T1000 (cell line): Measurements from ENCODE around the gene EFNB2.
A peak's percentile ranks its signal among the peaks of the same experiment; 100 is the strongest.

ENCODE experiments used
- DNase-seq: peaks from one replicate; lab custom pipeline; 2025; ENCODE audit warnings: mixed read lengths; lab: John Stamatoyannopoulos, UW

Gene EFNB2, protein sequence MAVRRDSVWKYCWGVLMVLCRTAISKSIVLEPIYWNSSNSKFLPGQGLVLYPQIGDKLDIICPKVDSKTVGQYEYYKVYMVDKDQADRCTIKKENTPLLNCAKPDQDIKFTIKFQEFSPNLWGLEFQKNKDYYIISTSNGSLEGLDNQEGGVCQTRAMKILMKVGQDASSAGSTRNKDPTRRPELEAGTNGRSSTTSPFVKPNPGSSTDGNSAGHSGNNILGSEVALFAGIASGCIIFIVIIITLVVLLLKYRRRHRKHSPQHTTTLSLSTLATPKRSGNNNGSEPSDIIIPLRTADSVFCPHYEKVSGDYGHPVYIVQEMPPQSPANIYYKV

GRCh38 chr13:106535552-106536243 is at the start of gene EFNB2:
Gene EFNB2 (minus strand): TSS chr13:106535662. CDS start chr13:106534964, 698 bp downstream.
- peak; percentile 79 for DNase-seq

DNA sequence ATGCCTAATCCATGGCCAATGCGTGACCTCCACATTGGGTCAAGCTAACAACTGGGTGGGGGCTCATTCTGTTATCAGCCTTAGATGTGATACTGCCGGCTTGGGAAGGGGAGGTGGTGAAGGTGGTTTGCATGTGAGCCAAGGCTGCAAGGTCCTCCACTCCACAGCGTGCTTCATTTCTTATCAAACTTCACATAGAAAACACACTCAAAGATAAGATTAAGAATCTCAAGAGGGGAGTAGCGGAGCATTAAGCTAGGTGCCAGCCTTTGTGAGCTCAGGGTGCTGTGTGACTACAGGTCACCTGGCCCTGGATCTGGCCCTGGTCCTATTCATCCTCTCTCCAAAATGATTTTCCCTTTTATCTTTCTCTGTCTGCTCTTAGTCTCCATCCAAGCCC is 45.8 kb upstream of the EFNB2 start:
- DNase-seq, result no peak

DNA sequence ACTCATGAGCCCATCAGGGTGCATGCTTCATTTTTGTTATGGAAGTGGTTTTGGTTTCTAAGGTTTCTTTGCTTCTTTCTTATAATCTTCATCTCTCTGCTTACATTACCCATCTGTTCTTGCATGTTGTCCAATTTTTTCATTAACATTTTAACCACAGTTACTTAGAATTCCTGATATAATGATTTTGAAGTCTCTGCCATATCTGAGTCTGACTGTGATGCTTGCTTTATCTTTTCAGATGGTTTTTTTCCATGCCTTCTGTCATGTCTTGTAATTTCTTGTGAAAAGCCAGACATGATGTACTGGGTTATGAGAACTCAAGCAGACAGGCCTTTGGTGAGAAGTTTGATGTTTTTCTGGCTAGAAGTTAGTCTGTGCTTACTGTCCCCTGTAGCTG is 40.4 kb upstream of the EFNB2 start:
- DNase-seq, result no peak

DNA sequence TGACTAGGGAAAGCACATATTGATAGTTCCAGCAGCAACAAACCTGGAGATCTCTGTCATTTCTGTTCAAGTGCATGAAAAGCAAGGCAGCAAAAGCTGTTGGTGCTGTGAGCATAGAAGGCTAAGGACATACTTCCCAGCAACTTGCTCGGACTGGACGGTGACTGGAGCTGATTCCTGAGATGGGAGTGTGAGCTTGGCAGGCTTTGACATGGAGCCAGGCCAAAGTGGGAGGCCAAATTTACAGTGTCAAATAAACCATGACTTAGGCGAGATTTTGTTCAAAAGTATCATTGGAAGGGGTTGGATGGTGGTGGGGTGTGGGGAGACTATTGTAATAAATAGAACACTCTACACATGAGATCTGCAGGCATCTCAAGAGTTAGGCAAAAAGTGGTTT is 38.4 kb upstream of the EFNB2 start:
- no peak for DNase-seq

- no peak for DNase-seq
These were observed 37.9 kb upstream of the EFNB2 start for GRCh38 chr13:106573284-106573846.

GRCh38 chr13:106570299-106570852 is 34.9 kb upstream of the EFNB2 start:
- DNase-seq, result peak; percentile 70

DNA sequence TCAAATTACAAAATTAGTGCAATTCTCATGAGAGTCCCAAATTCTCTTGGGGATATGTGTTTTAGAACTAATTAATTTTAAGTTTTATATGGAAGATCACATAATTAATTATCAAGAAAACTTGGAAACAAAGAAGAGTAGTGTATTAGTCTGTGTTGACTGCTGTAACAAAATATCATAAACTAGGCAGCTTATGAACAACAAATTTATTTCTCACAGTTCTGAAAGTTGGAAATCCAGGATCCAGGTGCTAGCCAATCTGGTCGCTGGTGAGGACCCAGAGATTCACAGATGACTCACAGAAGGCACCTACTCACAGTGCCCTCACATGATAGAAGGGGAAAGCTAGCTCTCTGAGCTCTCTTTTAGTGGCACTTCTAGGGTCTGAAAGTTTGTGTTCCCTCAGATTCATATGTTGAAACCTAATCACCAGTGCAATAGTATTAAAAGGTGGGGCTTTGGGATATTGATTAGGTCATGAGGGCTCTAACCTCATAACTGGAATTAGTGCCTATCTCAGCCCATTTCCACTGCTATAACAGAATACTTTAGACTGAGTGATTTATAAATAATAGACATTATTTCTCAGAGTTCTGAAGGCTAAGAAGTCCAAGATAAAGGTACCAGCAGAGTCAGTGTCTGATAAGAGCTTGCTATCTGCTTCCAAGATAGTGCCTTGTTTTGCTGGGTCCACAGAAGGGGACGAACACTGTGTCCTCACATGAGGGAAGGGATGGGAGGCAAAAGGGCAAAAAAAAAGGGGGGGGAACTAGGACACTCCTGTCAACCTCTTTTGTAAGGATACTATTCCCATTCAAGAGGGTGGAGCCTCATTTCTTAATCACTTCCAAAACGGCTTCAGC is 34.0 kb upstream of the EFNB2 start:
- DNase-seq, result no peak

GRCh38 chr13:106568299-106569003 is 33.0 kb upstream of the EFNB2 start:
- no peak for DNase-seq

DNA sequence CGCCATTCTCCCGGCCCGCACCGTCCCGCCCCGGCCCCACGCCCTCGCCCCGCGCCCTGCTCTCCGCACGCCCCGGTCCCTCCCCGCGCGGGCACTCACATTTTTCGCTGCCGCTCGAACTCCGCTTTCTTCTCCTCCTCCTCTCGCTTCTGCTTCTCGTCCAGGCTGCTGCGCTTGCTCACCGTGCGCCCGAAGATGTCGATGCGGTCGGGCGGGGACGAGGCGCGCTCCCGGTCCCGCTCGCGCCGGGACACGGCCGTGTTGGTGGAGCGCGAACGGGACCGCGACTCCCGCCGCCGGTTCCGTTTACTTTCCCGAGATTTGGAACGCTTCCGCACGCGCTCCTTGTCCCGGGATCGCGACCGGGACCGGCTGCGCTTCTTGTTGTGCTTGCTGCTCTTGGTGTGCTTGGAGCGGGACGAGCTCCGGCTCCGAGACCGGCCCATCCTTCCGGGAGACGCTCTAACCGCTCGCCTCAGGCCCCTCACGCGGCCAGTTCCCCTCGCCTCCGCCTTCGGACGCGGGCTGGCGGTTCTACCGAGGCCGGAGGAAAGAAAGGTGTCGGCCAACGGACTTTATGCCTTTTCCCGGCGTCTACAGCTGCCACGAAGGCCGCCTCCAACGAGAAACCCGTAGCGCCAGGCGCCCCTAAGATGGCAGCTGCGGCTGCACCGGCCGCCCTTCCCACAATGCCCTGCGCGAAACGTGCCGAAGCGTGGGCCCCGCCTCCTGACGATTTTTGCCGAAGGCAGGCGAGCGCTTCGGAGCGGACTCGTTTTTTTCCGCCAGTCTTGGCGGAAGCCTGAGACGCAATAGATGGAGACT is 32.2 kb upstream of the EFNB2 start, which contains the start of gene ARGLU1:
Gene ARGLU1 (minus strand): TSS at position 664 of the 825 bp plus-strand sequence. CDS start 218 bp downstream, at position 446.
- peak; percentile 74 for DNase-seq

DNA sequence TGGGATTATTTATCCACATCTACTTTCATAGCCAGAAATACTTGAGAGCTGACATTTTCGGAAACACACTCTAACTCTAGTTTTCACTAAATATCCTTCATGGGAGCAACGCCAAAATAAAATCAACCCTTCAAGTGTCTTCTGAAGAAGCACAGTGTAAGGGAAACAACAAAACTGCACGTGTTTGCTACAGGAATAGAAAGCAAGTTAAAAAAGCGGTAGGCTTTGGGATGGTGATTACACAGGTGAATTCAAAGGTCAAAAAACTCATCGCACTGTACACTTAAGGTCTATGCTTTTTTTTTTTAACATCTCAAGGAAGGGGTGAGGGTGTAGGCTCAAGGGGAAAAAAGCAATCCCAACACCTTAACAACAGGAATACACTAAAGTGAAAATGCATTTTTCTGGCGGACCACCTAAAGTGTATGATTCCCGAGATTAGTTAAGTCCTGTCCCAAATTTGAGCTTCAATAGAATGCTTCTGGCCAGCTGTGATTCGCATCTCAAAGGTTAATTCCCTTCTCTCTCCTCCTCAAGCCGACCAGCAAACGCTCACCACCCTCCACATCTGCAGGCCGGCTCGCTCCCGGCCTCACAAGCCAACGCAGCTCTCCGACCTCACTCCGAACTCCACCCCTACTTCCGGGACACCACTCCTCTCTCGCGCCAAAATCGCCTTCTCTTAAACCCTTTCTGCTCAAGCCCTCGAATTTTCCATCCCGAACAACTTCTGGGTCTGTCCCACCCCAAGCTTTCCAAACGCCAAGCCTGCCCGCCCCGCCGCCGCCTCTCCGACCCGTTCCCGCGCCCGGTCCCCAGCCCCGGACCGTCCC is 31.4 kb upstream of the EFNB2 start:
- no peak for DNase-seq

DNA sequence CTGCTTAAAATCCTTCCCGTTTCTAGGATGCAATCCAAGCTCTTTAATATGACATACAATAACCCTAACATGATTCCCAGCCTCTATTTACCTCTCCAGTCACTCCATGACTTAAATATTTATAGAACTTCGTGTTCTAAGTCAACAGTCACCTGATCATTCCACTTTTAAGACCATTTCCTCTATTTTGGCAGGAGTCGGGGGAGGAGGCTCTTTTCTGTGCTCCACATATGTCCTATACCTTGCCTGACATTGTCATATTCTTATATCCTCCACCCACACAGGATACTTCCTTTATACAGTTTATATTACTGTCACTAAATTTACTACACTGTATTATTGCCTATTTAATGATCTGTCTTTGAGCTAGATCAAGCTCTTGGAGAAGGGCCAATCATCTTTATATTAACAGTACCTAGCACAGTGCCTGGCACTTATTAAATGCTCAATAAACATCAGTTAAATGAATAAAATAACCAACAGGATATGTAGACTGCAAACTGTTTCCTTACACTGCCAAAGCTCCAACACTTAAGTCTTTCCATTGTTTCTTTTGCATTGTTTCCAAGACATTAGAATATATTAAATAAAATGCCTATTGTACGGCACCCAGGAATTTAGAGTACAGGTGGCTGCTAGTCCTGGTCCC is 29.8 kb upstream of the EFNB2 start:
- no peak for DNase-seq

DNA sequence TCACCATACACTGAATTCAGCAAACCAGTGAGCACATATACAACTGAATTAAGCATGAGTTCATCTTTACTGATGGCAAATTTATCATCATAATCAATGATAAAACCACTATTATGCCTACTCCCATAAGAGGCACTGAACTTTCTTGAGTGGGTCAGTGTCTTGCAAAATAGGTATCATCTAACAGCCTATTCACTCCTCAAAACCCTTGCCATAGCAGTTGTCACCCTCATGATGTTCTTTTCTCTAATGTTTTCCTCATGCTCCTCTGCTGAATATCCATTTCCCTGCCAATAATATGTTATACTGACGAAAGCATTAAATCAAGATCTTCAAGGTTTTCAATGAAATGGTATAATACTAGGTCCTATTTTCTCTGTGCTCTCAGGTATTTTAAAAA is 26.8 kb upstream of the EFNB2 start:
- DNase-seq, result no peak

- DNase-seq, result no peak
These were observed 26.2 kb upstream of the EFNB2 start for GRCh38 chr13:106561551-106562170.

DNA sequence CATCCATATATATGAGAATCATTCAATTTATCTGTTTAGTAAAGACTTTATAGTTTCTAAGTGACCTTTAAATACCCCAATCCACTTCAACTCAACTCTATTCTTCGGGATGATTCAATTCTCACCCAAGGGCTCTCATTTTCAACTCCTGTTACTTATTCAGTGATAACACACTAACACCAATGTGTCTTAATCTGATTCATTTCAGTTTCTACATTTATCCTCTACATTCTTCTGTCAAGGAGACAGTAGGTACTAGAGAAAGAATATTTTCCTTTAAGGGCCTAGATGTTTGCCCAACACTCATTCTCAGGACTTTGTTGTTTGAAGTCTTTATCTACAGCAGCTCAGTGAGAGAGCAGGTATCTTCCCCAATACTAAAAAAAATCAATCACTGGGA is 25.4 kb upstream of the EFNB2 start:
- DNase-seq, result no peak

GRCh38 chr13:106558527-106558926 is 23.1 kb upstream of the EFNB2 start:
- DNase-seq, result no peak

- no peak for DNase-seq
These were observed 20.3 kb upstream of the EFNB2 start for GRCh38 chr13:106555631-106556328.

DNA sequence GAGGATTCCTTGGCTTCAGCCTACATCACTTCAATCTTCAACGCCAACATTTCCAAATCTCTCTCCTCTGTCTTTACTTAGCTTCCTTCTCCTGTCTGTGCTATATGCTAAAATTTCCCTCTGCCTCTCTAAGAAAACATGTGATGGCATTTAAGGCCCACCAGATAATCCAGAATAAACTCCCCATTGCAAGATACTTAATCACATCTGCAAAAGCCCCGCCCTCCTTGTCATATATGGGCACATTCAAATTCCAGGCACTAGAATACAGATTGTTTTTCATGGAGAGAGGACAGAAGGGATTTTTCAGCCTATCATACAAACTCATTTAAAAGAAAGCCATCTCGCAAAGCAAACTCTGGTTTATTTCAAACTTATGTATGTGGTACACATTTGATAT is 16.3 kb upstream of the EFNB2 start:
- DNase-seq, result no peak

DNA sequence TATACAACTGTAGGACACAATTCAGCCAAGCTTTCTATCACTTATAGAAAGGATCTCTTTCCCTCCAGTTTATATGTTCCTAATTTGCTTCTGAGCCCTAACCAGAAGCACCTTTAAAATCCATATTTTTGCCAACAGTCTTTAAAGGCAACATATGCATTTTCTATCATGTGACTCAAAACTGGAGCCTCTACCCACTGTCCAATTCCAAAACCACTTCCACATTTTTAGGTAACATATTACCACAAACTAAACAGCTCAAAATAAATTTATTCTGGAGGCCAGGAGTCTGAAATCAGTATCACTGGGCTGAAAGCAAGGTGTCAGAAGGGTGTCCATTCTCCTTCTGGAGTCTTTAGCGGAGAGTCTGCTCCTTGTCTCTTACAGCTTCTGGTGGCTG is 15.9 kb upstream of the EFNB2 start:
- no peak for DNase-seq
